M059J (cell line): ENCODE data around the gene CHCHD4. TPM values are rescaled to one million over a fixed set of nuclear protein-coding genes. Genes with fewer than 3 reads are reported as not detected.
A peak's percentile ranks its signal among the peaks of the same experiment; 100 is the strongest.
"Not testable (repeated sequence)": the region's sequence is repeated elsewhere in the genome, so short reads cannot be mapped to it uniquely, and the experiment has no call there.

Experiments
- DNase-seq: peaks from one replicate; pipeline ENCODE4 v3.0.0-alpha.2; 2012; ENCODE audit warnings: low read depth
- total RNA-seq: library from RNA; depleted of rRNA; stranded (reverse); fragments of >200 nt; shearing (Covaris generic); gene quantifications from 2 replicates; pipeline ENCODE4 v1.2.3, GENCODE V29; 2014

CHCHD4 gene
- total RNA-seq, 1 experiment from 2014 or later: 23.4 TPM

DNA sequence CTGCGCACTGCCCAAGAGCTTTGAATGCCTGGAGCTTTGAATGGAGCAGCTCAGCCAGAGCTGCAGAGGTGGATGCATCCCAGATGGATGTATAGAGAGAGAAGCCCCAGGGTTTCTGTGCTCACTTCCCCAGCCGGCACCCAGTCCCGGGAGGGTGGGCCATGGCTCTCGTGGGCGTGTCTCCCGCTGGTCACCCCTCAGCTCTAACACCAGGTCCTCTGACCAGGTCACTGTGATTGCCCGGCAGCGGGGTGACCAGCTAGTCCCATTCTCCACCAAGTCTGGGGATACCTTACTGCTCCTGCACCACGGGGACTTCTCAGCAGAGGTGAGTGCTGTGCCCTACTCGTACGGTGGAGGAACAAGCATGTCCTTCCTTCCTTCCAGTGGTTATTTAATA is 10.9 kb upstream of the CHCHD4 start:
- no peak for DNase-seq

DNA sequence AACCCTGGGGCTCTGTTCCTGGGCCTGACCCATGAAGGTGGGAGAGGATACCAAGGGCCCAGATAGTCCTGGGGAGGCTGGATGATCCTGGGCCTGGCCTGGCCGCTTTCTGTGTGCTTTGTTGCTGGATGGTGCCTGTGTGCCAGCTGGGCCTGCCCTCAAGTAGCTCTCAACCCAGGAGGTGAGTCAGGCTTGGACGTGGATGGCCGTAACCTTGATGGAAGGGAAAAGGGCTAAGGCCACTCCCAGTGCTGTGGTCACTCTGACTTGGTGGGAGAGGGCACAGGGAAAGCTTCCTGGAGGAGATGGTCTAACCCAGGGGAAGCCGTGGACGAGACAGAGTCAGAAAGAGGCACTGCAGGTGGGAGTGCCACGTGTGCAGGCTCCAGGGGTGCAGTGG is 9.6 kb upstream of the CHCHD4 start:
- no peak for DNase-seq

DNA sequence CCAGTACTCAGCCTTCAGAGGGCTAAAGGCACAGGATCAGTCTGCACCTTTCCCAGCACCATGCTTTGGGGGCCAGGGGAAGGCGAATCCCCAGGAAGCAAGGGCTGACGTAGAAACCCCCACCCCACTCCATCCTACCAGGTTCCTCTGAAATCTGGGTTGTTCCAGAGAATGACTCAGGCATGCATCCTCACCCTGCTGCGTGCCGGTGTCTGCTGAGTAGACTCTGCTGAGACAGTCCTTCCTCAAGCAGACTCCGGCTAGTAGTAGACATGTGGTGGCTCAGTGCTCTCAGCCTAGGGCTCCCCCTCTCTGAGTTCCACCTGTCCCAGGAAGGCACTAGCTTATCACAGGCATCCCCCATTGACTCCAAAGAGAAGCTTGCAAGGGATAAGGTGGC is 9.2 kb upstream of the CHCHD4 start:
- DNase-seq: no peak

DNA sequence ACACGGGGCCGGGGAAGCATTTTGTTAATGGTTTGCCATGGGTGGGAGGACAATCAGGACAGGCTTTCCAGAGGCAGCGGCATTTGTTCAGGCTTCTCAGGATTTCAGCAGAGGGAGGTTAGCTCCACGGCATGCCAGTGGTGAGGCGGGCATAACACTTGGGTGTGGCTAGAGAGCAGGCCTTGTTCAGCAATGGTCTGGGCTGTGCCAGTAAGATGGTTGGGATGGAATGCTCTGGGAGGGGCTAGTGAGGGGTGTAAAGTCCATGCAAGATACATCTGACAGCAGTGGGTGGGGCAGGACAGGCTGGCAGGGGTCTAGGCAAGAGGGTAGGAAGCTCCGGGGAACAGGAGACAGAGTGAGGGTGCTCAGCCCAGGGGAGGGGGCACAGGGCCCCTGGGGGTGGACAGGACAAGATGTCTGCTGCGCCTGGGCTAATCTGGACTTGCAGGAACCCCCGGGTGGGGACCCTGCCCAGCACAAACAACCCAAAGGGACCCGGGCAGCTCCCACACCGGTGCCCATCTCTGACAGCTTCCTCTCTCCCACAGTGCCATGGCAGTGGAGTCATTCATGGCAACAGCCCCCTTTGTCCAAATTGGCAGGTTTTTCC is 8.6 kb upstream of the CHCHD4 start:
- DNase-seq: no peak

DNA sequence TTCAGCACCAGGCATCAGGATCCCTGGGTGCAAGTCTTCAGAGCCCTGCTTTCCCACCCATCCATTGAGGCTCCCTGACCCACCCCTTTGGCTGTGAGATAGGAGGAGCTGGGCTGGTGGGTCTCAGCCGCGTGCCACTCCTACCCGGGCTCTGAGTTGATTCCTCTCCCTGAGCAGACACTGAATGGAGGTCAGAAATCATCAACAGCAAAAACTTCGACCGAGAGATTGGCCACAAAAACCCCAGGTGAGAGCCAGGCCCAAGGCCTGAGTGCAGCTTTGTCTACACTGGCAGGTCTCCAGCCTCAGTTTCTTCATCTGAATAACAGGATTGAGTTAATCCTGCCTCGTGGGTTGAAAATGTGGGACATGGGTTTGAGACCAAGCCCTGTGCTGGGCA is 8.0 kb upstream of the CHCHD4 start:
- DNase-seq: no peak

DNA sequence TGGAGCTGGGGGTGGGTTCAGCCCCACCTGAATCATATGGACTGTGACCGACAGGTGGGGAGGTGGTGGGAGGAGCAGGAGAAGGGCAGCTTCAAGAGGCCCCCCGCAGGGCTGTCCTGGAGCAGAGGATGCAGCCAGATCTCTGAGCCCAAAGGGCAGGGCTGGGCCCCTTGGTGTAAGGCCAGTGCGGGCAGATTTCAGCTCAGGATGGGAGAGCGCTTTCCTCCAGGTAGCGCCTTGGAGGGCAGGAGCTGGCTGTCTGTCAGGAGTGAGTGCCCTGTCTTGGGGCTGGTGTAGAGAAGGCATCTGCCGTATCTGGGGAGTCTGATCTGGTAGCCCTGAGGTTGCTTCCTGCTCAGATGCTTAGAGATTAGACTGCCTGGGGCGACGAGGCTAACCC is 7.5 kb upstream of the CHCHD4 start:
- no peak for DNase-seq

DNA sequence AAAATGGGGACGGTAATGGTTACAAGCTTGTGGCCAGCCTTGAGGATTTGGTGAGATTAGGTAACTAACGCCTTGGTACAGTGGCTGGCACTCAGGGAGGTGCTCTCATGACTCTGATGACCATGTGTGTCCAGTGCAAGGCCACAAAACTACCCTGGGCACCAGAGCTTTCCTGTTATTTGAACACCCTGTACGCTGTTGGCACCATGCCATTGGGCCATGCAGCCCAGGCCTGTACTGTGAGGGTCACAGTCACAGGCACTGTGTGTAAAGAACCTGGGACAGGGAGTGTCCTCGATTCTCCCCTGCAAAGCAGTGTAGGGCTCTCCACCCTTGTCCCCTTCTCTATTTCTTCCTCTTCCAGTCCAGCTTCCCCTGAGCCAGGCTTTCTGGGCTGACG is 6.5 kb upstream of the CHCHD4 start:
- DNase-seq: no peak

DNA sequence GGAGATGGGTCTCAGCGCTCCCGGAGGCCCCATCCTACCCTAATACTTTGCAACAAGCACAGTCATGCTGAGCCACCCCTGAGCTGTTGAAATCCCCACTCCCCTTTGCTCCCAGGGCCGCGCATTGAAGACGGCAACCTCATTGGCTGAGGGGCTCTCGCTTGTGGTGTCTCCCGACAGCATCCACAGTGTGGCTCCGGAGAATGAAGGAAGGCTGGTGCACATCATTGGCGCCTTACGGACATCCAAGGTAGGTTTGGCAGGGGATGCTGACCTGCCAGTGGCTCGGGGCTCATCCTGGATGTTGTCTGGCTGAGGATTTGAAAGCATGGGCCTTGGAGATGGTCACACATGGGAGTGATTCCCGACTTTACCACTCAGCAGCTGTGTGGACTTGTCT is 6.0 kb upstream of the CHCHD4 start:
- no peak for DNase-seq

DNA sequence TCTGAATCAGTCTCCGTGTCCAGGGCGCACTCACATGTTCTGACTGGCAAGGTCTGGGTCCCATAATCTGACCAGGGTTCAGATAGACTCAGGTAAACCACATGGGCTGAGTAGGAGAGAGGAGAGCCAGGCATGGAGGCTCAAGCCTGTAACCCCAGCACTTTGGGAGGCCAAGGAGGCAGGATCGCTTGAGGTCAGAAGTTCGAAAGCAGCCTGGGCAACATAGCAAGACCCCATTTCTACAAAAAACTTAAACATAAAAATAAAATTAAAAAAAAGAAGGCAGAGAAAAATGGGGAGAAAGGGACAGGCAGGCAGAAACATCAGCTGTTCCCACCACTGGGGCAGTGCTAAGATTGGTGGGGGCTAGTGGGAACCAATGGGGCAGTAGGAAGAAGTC is 5.6 kb upstream of the CHCHD4 start:
- DNase-seq: no peak

DNA sequence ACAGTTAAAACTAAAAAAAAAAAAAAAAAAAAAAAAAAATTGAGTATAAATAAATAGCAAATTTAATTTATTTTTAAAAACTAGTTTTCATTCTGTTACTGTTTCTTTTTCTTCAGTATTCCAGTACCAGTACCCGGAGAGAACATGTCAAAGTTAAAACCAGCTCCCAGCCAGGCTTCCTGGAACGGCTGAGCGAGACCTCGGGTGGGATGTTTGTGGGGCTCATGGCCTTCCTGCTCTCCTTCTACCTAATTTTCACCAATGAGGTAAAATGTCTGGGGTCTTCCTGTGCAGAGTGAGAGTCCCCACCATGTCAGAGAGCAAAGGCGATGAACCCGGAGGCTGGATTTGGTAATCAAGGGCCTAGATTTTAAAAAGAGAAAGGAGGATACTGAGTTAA is 4.6 kb upstream of the CHCHD4 start:
- DNase-seq: no peak

DNA sequence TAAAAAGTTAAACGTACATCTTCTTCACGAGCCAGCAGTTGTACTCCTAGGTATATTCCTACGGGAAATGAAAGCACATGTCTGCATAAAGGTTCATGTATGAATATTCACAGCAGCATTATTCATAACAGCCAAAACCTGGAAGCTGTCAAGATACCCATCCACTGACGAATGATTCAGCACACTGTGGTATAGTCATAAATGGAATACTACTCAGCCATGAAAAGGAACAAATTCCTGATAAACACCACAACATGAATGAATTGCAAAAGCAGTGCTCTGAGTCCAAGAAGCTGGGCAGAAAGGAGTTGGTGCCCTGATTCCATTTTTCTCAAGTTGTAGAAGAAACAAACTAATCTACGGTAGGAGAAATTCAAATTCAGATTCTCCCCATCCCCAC is 4.1 kb upstream of the CHCHD4 start:
- no peak for DNase-seq

DNA sequence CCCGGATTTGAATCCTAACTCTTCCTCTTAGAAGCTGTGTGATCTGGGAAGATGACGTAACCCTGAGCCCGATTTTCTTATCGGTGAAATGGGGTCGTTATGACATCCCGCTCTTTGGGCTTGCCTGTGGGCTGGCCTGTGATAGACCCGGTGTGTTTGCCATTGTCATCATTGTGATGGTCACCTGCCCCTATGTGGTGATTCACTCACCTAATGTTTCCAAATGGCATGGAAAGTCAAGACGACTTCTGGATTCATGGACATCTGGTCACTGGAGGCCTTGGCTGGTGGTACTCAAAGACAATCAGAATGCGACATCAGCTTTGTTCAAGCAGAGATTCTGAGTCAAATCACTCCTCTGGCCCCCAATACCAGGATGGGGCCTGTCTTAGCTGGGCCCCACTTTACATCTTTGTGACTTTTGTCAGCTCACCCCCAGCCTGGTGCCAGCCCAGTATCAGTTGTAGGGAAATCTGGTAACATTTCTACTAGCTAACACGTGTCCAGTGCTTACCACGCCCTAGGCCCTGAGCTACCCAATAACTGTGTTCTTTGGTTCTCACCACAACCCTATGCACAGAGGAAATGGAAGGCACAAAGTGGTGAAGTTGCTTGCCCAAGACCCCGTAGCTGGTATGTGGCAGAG is 3.0 kb upstream of the CHCHD4 start:
- DNase-seq: no peak

DNA sequence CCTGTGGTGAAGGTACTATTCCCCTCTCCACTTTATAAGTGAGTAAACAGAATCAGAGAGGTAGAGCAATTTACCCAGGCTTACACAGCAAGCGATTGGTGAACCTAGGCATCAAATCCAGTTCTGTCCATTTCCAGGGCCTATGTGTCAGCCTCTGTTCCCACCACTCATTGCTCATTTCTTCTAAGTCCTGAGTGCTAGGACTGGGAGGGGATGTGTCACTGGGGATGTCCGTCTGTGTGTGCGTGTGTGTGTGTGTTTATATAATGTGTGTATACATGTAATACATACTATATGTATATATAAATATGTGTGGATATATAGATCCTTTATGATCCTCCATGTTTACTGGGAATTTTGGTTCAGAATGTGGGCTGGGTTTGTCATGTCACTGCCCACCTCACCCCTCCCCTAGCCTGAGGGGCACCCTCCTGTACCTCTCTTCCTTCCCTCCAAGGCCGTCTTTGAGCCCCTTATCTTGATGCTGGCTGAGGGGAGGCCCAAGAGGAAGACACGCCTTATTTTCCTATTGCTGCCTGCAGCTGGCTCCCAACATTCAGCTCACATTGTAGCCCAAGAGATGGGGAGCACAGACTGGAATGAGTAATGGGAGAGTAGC is 2.3 kb upstream of the CHCHD4 start:
- no peak for DNase-seq

DNA sequence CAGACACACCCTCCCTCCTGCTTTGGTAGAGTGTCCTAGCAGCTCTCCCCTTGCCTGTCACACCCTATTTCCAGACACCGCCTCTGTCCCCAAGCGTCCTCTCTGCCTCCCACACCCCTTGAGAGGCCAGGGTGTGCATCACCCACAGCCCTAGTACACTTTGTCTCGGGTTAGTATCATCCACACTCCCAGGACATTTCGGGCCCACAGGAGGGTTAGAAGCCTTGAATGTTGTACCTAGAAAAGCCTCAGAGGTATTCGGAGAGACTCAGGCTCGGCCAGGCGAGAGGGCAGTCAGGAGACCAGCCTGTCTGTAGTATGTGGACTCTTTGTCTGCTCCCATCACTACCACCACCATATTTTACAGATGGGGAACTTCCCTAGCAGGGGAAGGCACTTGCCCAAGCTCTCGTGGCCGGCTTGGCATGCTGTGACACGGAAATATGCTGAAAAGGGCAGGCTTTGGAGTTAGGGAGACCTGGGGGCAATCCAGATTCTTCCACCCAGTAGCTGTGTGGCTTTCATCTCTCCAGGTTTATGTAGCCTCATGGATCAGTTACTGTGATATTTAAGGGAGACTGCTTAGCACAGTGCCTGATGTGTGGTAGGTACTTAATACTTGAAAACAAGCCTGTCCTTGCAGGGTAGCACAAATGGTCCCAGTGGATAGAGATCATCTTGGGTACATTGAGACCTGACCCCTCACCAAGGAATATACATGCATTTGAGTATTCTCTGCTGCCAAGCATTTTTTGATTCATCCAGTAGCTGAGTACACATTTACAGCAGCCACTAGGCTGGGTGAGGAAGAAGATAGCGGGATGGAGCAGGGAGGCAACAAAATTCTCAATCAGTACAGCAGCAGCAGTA is 1.6 kb upstream of the CHCHD4 start:
- no peak for DNase-seq

DNA sequence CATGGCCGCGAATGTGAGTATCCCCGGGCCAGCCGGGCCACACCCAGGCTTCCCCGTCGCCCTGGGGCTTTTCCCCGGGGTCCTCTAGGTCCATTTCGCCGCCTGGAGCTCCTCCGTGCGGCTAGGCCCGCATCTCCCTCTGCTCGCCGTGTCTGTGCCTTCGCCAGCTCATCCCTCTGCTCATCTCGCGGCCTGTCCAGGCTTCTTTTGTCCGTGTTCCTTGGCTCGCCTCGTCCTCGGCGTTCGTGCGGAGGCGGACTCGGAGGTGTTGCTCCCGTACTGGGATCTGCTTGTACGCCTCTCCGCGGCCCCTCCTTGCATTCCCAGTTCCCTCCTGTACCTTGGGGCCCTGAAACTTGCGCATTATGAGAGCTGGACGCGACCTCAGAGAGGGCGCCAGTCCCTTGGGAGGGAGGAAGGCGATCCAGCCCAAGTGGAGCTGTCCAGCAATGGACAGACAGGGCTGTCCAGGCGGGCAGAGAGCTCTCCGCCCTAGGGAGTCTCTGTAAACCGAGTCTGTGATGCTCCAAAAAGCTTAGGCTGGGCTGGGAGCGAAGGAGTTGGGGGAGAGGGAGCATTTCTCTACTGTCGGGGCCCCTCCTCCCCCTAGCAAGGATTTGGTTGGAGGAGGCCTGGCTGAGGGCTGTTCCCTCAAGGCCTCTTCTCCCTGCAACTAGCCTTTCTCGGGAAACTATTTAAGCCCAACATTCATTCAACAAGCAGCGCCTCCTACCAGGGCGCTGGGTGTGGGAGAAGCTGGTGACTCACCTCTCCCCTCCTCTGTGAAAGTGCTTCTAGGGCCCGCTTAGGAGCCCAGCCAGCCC is 735 bp upstream of the CHCHD4 start:
- DNase-seq: peak; percentile 90

DNA sequence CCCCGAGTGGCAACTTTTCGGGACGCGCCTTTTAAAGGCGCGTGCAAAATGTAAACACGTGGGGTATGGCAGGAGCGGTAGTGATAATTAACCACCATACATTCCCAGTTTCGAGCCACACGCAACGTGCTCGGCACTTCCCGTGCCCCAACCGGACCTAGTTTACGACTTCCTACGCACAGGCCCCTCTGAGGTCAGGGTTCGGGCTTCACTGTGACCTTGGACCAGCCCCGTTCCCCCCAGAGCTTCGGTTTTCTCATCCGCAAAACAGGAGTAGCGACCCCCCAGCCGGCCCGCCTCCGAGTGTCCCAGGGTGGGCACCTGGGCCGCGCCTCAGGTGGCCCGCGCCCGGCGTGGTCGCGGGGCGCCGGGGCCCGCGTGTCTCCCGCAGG is 451 bp downstream of the CHCHD4 start:
- DNase-seq: peak; percentile 31

DNA sequence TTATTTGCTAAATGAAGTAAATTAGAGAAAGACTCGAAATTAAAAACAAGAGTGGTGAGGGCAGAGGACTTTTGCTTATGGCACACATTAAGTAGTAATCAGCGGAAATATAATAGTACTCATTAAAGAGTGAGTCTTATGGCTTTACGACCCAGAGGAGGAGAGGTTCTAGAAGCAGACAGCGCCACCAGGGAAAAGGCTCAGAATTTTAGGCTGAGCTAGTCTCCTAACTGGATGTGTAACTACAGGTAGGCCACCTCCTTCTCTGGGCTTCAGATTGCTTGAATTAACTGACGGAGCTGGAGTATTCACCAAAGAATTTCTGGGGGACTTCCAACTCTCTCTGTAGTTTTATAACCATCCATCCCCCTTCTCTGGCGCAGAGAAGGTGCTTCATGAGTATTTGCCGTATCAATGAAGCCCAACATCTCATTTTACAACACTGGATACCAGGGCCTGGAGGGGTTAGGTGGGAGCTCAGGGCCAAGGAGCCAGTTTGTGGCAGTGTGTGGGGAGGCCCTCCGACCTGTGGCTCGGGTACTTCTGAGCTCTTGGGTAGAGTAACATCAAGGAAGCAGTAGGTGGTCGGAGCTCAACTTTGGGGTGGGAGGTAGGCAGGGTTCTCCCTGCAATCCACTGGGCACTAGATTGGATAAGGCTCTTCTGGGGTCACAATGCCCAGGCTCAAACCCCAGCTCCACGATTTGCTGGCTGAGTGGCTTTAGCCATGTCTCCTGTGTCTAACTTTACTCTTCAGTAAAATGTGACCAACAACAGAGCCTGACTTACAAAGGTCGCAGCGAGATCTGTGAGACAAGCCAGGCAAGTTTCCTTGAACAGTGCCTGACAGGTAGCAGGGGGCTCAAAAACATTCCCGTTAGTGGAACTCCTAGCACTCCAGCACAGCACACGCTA is 1.1 kb downstream of the CHCHD4 start:
- DNase-seq: no peak

DNA sequence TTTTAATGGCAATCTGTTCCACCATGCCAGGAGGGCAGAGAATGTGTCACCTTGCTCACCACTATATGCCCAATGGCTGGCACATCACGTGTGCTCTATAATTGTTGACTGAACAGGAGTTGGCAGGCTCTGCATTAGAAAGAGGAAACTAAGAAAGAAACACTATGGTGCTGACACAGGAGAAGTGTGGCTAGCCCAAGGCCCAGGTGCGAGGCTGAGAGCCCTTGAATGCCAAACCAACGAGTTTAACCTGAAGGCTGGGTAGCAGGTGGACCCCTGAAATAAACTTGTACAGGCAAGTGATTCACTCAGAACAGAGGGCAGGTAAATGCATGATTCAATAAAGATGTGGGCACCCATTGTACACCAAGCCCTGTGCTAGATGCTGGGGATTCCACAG is 2.4 kb downstream of the CHCHD4 start:
- DNase-seq: no peak

DNA sequence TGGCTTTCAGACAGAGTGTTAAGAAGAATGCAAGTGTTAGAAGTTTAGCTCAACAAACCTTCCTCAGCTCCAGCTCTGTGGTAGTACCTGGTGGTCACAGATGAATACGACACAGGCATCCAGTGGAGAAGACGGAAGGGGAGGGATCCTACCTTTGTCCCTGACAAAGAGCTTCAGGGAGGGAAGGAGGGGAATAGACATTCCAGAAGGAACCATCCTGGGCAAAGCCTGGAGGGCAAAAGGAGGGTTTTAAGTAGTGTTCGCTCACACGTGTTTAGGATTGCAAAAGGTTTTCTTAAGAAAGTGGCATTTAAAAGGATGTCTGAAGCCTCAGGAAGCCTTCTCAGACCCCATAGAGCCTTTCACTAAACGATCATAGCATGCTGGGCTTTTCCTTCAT is 2.8 kb downstream of the CHCHD4 start:
- no peak for DNase-seq

DNA sequence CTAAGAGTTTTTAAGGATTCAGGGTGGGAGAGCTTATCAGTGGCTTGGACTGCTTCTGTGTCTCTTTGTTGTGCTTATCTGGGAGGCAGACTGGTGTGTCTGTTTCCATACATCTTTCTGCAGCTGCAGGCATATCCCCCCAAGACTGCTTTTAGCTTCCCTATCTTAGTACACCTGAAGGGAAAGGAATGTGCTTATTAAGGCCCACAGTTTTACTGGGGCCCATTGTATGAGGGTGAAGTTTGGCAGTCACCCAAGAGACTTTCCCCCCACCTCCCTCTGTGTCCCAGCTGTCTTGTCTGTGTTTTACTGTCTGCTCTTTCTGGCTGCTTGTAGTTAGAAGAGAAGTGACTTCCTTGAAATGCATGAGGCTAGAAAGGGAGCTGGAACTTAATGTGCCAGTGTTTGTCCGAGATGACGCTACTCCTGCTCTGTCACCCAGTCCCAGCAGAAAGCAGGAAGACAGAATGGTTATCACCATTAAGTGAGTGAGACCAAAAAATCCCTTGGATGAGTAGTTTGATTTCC is 3.7 kb downstream of the CHCHD4 start:
- DNase-seq: not testable (repeated sequence)
